HG03135 (cell line): ENCODE data around the gene SH2D3A.
"Not testable (repeated sequence)": the region's sequence is repeated elsewhere in the genome, so short reads cannot be mapped to it uniquely, and the experiment has no call there.

ENCODE experiments used
- ATAC-seq: cut with Tn5 transposase; IDR thresholded peaks from one replicate; pipeline ENCODE4 v1.9.1; 2021; ENCODE audit warnings: mild to moderate bottlenecking, moderate library complexity; ENCODE audit not compliant: unreplicated experiment

SH2D3A gene

DNA sequence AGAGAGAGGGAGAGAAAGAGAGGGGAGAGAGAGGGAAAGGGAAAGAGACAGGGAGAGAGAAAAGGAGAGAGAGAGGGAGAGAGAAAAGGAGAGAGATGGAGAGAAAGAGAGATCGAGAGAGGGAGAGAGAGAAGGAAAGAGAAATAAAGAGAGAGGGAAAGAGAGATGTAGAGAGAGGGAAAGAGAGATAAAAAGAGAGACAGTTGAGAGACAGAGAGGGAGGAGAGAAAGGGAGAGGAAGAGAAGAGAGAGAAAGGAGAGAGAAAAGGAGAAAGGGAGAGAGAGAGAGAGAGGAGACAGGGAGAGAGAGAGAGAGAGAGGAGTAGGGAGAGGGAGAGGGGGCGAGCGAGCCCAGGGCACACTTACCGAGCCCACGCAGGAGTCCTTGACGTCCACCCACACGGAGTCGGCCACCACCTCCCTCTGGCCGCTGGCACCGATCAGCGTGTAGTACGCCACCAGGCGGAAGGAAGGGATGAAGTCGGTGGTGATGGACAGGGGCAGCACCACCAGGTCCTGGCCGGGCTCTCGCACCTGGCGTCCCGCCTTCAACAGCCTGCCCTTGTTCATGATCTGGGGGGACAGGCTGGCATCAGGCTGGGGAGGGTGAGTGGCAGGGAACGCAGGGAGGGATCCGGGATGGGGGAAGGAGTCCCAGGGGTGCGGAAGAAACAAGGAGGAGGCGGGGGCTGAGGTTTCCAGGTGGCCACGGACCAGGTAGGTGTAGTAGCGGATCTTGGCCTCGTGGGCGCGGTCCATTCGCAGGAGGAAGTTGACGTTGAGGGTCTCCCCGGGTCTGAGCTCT lies 56.8 kb downstream of the SH2D3A start:
- no peak for ATAC-seq

DNA sequence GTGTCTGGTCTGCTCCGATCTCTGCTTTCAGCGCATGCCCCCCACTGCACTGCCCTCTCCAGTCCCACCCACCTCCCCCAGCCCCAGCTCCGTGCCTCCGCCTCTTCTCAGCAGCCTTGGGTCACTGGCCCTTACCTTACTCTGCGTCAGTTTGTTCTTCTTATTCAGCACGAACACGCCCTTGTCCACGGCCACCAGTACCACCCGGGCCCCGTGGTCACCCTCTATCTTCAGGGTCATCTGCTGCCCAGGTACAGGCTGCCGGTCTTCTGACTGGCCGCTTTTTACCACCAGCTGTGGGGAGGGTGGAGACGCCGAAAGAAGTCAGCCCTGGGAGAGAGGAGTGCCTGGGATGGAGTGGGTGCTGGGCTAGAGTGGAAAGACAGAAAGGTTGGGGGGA lies 57.7 kb downstream of the SH2D3A start:
- no peak for ATAC-seq

DNA sequence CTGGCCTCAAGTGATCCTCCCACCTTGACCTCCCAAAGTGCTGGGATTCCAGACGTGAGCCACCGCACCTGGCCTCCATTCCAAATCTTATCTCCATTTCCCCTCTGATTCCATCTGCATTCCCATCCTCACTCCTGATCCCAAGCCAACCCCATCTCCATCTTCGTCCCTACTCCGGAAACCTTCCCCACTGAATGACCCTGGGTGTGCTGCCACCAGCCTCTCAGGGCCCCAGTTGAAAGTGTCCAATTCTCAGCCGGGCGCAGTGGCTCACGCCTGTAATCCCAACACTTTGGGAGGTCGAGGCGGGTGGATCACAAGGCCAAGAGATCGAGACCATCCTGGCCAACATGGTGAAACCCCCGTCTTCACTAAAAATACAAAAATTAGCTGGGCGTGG lies 58.3 kb downstream of the SH2D3A start:
- ATAC-seq = not testable (repeated sequence)

DNA sequence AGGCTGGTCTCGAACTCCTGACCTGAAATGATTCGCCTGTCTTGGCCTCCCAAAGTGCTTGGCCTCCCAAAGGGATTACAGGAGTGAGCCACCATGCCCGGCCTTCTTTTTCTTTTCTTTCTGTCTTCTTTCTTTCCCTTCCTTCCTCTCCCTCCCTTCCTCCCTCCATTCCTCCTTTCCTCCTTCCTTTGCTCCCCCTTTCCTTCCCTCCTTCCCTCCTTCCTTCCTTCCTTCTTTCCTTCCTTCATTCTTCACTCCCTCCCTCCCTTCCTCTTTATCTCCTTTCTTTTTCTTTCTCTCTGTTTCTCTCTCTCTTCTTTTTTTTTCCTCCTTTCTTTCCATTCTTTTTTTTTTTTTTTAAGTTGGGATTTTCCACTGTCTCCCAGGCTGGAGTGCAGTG lies 58.9 kb downstream of the SH2D3A start:
- no peak for ATAC-seq

DNA sequence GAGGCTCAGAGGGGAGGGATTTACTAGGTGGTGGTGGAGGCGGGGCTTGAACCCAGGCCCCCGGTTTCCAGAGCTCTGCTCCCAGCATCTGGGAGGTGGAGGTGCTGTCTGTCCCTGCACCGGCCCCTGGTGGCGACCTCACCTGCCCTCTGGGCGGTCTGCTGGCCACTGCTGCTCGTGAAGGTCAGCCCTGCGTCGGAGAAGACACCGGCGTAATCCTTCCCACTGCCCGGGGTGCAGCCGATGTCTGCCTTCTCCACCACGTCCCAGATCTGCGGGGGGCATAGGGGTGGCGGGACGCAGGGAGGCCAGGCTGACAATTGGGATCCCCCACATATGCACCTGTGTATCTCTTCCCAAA lies 59.6 kb downstream of the SH2D3A start:
- ATAC-seq = no peak

DNA sequence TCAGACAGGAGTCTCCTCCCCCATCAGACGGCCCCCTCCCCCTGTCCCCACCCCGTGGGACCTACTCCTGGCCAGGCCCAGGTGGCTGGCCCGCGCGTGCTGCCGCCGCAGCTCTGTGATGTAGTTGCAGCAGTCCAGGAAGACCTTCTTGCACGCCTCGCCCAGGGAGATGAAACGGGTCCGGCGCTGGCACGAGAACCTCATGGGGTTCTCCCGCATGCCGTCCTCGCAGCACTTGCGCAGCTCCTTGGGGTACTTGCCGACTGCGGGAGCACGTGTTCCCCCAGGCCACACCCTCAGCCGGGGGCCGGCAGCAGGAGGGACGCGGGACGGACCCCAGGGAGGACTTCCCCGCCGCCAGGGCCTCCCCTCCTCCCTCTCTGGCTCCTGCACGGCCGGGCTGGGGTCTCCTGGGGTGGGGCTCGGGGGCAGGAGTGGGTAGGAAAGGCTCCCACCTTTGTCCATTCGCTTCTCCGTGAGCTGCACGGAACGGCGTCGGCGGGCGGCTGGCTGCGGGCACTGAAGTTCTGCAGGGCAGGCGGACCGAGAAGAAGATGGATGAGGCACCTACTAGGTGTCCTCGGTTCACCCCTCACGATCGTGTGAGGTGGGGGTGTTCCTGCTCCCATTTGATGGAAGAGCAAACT lies 60.1 kb downstream of the SH2D3A start:
- ATAC-seq = no peak

DNA sequence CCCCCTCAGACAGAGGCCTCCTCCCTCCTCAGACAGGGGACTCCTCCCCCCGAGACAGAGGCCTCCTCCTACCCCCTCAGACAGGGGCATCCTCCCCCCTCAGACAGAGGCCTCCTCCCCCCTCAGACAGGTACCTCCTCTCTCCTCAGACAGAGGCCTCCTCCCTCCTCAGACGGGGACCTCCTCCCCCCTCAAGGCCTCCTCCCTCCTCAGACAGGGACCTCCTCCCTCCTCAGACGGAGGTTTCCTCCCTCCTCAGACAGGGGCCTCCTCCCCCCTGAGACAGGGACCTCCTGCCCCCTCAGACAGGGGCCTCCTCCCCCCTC lies 60.6 kb downstream of the SH2D3A start:
- no peak for ATAC-seq

DNA sequence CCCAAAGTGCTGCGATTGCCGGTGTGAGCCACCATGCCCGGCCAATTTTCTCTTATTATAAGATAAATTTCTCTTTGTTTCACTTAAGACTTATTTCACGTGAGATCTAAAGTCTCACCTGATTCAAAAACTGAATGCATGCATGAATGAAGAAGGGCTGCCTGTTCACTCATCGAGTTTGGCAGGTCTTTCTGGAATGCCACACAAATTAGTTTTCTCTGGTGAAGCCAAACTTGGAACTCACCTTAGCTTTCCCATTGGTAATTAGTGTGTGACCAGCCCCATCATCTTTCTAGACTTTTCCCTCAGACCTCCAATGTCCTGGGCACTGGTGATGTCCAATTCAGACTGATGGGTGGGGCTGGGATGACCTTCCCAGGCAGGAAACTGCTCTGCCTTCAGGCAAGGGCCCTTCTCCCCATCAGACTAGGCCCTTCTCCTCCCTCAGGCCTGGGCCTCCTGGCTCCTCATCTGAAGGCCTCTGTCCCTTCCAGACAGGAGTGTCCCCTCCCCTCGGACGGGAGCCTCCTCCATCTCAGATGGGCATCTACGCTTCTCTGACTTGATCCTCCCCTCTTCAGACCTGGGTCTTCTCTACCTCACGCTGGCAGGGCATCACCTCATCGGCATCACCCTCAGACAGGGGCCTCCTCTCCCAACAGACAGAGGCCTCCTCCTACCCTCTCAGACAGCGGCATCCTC lies 61.2 kb downstream of the SH2D3A start:
- no peak for ATAC-seq
